Neuronal stem cell (in vitro differentiated cells): ENCODE measurements around the gene GABBR1.

Experiments
- DNase-seq: peaks from one replicate; pipeline ENCODE4 v3.0.0-alpha.2; 2013; ENCODE audit warnings: low spot score
- H2AFZ ChIP-seq: one replicate; pipeline ENCODE4 v1.6.1; 2013; ENCODE audit warnings: mild to moderate bottlenecking, low read length, inconsistent platforms
- H2AK5ac ChIP-seq: 2 replicates; pipeline ENCODE4 v1.6.1; 2013; ENCODE audit warnings: low read depth, mild to moderate bottlenecking, inconsistent platforms, low read length, moderate library complexity, mixed read lengths
- H2BK120ac ChIP-seq: 2 replicates; pipeline ENCODE4 v1.6.1; 2013; ENCODE audit warnings: low read depth, mild to moderate bottlenecking, inconsistent platforms, low read length, moderate library complexity, mixed read lengths
- H2BK12ac ChIP-seq: one replicate; pipeline ENCODE4 v1.6.1; 2013; ENCODE audit warnings: low read length, inconsistent platforms
- H2BK15ac ChIP-seq: 2 replicates; pipeline ENCODE4 v1.6.1; 2013; ENCODE audit warnings: mild to moderate bottlenecking, low read length, inconsistent platforms, mixed read lengths
- H2BK5ac ChIP-seq: one replicate; pipeline ENCODE4 v1.6.1; 2013; ENCODE audit warnings: inconsistent platforms, mild to moderate bottlenecking, low read length, moderate library complexity
- H3K14ac ChIP-seq: one replicate; pipeline ENCODE4 v1.6.1; 2013; ENCODE audit warnings: low read length, inconsistent platforms
- H3K18ac ChIP-seq: 2 replicates; pipeline ENCODE4 v1.6.1; 2013; ENCODE audit warnings: low read length, inconsistent platforms
- H3K23ac ChIP-seq: 2 replicates; pipeline ENCODE4 v1.6.1; 2013; ENCODE audit warnings: low read depth, mild to moderate bottlenecking, mixed read lengths, low read length, inconsistent platforms; ENCODE audit not compliant: poor library complexity
- H3K27ac ChIP-seq: replicated peaks from 3 replicates; pipeline ENCODE4 v1.5.1; 2013; ENCODE audit warnings: low read length, inconsistent platforms
- H3K27me3 ChIP-seq, 3 experiments: 2 replicates each; pipeline ENCODE4 v1.6.1; 2013; ENCODE audit warnings: low read length in 3 of 3, mild to moderate bottlenecking in 2 of 3, inconsistent platforms in 1 of 3, low read depth in 1 of 3, mixed read lengths in 1 of 3, moderate library complexity in 1 of 3; ENCODE audit not compliant: control insufficient read depth in 3 of 3, insufficient read depth in 3 of 3
- H3K36me3 ChIP-seq, 2 donors: replicated peaks in 1 of 2; 2 replicates each; pipeline ENCODE4 v1.6.1; 2013; ENCODE audit warnings: low read length in 2 of 2; ENCODE audit not compliant: control insufficient read depth in 2 of 2, insufficient read depth in 2 of 2
- H3K4ac ChIP-seq: 2 replicates; pipeline ENCODE4 v1.6.1; 2013; ENCODE audit warnings: inconsistent platforms, mild to moderate bottlenecking, low read length, moderate library complexity
- H3K4me1 ChIP-seq, 2 donors: 1 replicate in 1 of 2; 2 replicates in 1 of 2; pipeline ENCODE4 v1.6.1; 2013; ENCODE audit warnings: low read length in 2 of 2, low read depth in 1 of 2; ENCODE audit not compliant: control insufficient read depth in 2 of 2, insufficient read depth in 1 of 2
- H3K4me2 ChIP-seq: one replicate; pipeline ENCODE4 v1.6.1; 2013; ENCODE audit warnings: mild to moderate bottlenecking, low read length, inconsistent platforms; ENCODE audit not compliant: insufficient read depth, poor library complexity, severe bottlenecking
- H3K4me3 ChIP-seq, 2 donors: 2 replicates each; pipeline ENCODE4 v1.5.1; 2013; ENCODE audit warnings: low read length in 2 of 2, mild to moderate bottlenecking in 2 of 2, inconsistent platforms in 1 of 2, moderate library complexity in 1 of 2
- H3K79me1 ChIP-seq: one replicate; pipeline ENCODE4 v1.6.1; 2013; ENCODE audit warnings: low read depth, mild to moderate bottlenecking, inconsistent platforms, low read length, moderate library complexity
- H3K9ac ChIP-seq: one replicate; pipeline ENCODE4 v1.6.1; 2013; ENCODE audit warnings: mild to moderate bottlenecking, low read depth, low read length, inconsistent platforms; ENCODE audit not compliant: poor library complexity
- H3K9me3 ChIP-seq, 2 donors: replicated peaks in 1 of 2; 2 replicates each; pipeline versions ENCODE3 to v1.6.1; 2013; ENCODE audit warnings: low read length in 2 of 2, mild to moderate bottlenecking in 2 of 2, inconsistent platforms in 1 of 2, low read depth in 1 of 2, mixed read lengths in 1 of 2, moderate library complexity in 1 of 2; ENCODE audit not compliant: control insufficient read depth in 2 of 2, insufficient read depth in 1 of 2
- H4K8ac ChIP-seq: one replicate; pipeline ENCODE4 v1.6.1; 2013; ENCODE audit warnings: low read depth, mild to moderate bottlenecking, inconsistent platforms, low read length, moderate library complexity
- H4K91ac ChIP-seq: one replicate; pipeline ENCODE4 v1.6.1; 2013; ENCODE audit warnings: low read length, low read depth, mild to moderate bottlenecking, inconsistent platforms; ENCODE audit not compliant: poor library complexity
- WGBS, 2 donors: extraction: QIAGEN DNeasy Blood & Tissue Kit; methylation state at CpG; one replicate each; pipeline ENCODE4 v1.1.7; 2013; ENCODE audit warnings: missing lambda C conversion rate in 2 of 2, mixed read lengths in 1 of 2; ENCODE audit not compliant: insufficient read length in 2 of 2, insufficient replicate concordance in 1 of 2; ENCODE audit errors: extremely low coverage in 2 of 2; 5-methylcytosine and 5-hydroxymethylcytosine counted together

GABBR1 gene

GRCh38 chr6:29598172-29598747, 34.7 kb downstream of the GABBR1 start:
- no CpG with 5 or more reads among the region's 2 CpGs for WGBS, 2 donors
- H3K14ac ChIP-seq: no peak overlapping the region
- no peak overlapping the region for H2BK15ac ChIP-seq
- no peaks in the 10 kb centered on the region for H3K27me3 ChIP-seq
- H3K27ac ChIP-seq: no peak overlapping the region
- peaks cover 5 to 6% of the 10 kb centered on the region in 2 donors for H3K4me1 ChIP-seq
- H2BK12ac ChIP-seq: no peak overlapping the region
- no peak overlapping the region for H2BK5ac ChIP-seq
- H2AFZ ChIP-seq: no peak overlapping the region
- no peak overlapping the region for H4K91ac ChIP-seq
- H3K4me2 ChIP-seq: no peak overlapping the region
- no peak for DNase-seq
- H3K9me3 ChIP-seq: no peaks in the 10 kb centered on the region
- no peak overlapping the region for H3K4me3 ChIP-seq
- no peak overlapping the region for H3K18ac ChIP-seq
- H4K8ac ChIP-seq: no peak overlapping the region
- H2BK120ac ChIP-seq: no peak overlapping the region
- H3K23ac ChIP-seq: no peak overlapping the region
- no peak overlapping the region for H2AK5ac ChIP-seq
- peaks cover 3% of the 10 kb centered on the region for H3K79me1 ChIP-seq
- peaks cover 20 to 46% of the 10 kb centered on the region in 2 donors for H3K36me3 ChIP-seq
- no peak overlapping the region for H3K4ac ChIP-seq
- H3K9ac ChIP-seq: no peak overlapping the region

DNA sequence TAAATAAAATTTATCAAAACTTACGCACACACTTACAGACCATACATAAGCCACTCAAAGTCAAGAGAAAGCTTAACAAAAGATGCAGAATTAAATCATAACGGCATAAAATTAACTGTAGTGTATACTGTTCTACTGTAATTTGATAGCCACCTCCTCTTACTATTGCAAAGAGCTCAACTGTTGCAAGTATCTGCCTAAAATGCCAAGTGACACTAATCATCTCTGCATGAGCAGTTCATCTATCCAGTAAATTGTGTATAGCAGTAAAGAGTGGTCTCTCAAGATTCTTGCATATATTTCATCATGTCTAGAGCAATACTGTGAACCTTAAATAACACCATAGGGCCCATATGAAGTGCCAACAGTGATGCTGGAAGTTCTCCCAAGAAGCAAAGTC, 35.8 kb downstream of the GABBR1 start:
- H3K27ac ChIP-seq: no peak overlapping the region
- H3K4me3 ChIP-seq: no peak overlapping the region
- H3K9ac ChIP-seq: no peak overlapping the region
- no peak overlapping the region for H2AK5ac ChIP-seq
- H3K27me3 ChIP-seq: no peaks in the 10 kb centered on the region
- H3K14ac ChIP-seq: no peak overlapping the region
- H3K23ac ChIP-seq: no peak overlapping the region
- no peak overlapping the region for H3K18ac ChIP-seq
- H2AFZ ChIP-seq: no peak overlapping the region
- no peak overlapping the region for H3K4me2 ChIP-seq
- H4K91ac ChIP-seq: no peak overlapping the region
- H4K8ac ChIP-seq: no peak overlapping the region
- no peaks in the 10 kb centered on the region for H3K79me1 ChIP-seq
- no peak overlapping the region for H2BK5ac ChIP-seq
- H3K4ac ChIP-seq: no peak overlapping the region
- no peaks in the 10 kb centered on the region for H3K9me3 ChIP-seq
- H3K4me1 ChIP-seq: no peaks in the 10 kb centered on the region
- H3K36me3 ChIP-seq: peaks cover 13 to 37% of the 10 kb centered on the region in 2 donors
- WGBS, 2 donors: no CpG with 5 or more reads among the region's 2 CpGs
- H2BK15ac ChIP-seq: no peak overlapping the region
- no peak for DNase-seq
- no peak overlapping the region for H2BK12ac ChIP-seq
- no peak overlapping the region for H2BK120ac ChIP-seq

- Histone ChIP-seq H2BK15ac (no peak overlapping the region), H2BK120ac (no peak overlapping the region), H2BK12ac (no peak overlapping the region), H3K27me3 (no peaks in the 10 kb centered on the region), H3K79me1 (no peaks in the 10 kb centered on the region), H3K23ac (no peak overlapping the region), H3K18ac (no peak overlapping the region), H3K4me3 (no peak overlapping the region), H2AFZ (no peak overlapping the region), H2BK5ac (no peak overlapping the region), H3K9me3 (no peaks in the 10 kb centered on the region), H4K91ac (no peak overlapping the region), H3K36me3 (peaks cover 5 to 29% of the 10 kb centered on the region in 2 donors), H3K4me1 (no peaks in the 10 kb centered on the region), H3K4ac (no peak overlapping the region), H3K14ac (no peak overlapping the region), H2AK5ac (no peak overlapping the region), H3K9ac (no peak overlapping the region), H3K27ac (no peak overlapping the region), H3K4me2 (no peak overlapping the region), H4K8ac (no peak overlapping the region)
- no peak for DNase-seq
- 100% methylated on average over 2 of the region's 6 CpGs; no CpG with 5 or more reads in 1 of the 2 donors for WGBS, 2 donors
Measured at GRCh38 chr6:29596381-29596900, 36.5 kb downstream of the GABBR1 start.

- WGBS, 2 donors: no CpG with 5 or more reads among the region's 4 CpGs
- Histone ChIP-seq H2AFZ (no peak overlapping the region), H4K91ac (no peak overlapping the region), H3K23ac (no peak overlapping the region), H3K9me3 (no peaks in the 10 kb centered on the region), H3K9ac (no peak overlapping the region), H3K4ac (no peak overlapping the region), H3K4me3 (no peak overlapping the region), H4K8ac (no peak overlapping the region), H2BK120ac (no peak overlapping the region), H3K36me3 (no peaks in the 10 kb centered on the region), H2BK15ac (no peak overlapping the region), H3K4me2 (no peak overlapping the region), H3K27me3 (no peaks in the 10 kb centered on the region), H3K4me1 (no peaks in the 10 kb centered on the region), H2BK12ac (no peak overlapping the region), H2BK5ac (no peak overlapping the region), H3K18ac (no peak overlapping the region), H3K79me1 (no peaks in the 10 kb centered on the region), H2AK5ac (no peak overlapping the region), H3K27ac (no peak overlapping the region), H3K14ac (no peak overlapping the region)
- no peak for DNase-seq
Measured at GRCh38 chr6:29593199-29593855, 39.7 kb downstream of the GABBR1 start.
